ENCODE results near the gene HTT. TPM values are rescaled to one million over a fixed set of nuclear protein-coding genes. Genes with fewer than 3 reads are reported as not detected.
A peak's percentile ranks its signal among the peaks of the same experiment; 100 is the strongest.

Gene HTT
- total and polyA plus RNA-seq, 2 of the 13 experiments (the other 11 are each of a cell fraction or from before 2014, with no cell fraction given): 17.5 to 19.5 TPM

GRCh38 chr4:3262208-3263052 is 187.9 kb downstream of the HTT start:
- in situ Hi-C loops (cut with HindIII; ENCODE audit: extremely low pct_ligation_motif_present, low pct_unique_long_range_greater_than_20kb): no loop called here
- H3K9me3 ChIP-seq (ENCODE audit: low read length): no peaks in the 10 kb centered on the region
- H3K4me2 ChIP-seq (ENCODE audit: low read depth, low read length): no peak overlapping the region
- no peak overlapping the region for H2AFZ ChIP-seq (ENCODE audit: low read length)
- H3K9ac ChIP-seq (ENCODE audit: insufficient read depth, low read depth, low read length): no peak overlapping the region
- CTCF ChIA-PET (ENCODE audit: low intra/inter-chr PET ratio, low total read pairs): no interaction called here
- no peak overlapping the region for H3K27ac ChIP-seq (ENCODE audit: extremely low read length, insufficient read depth, low read length)
- no peaks in the 10 kb centered on the region for H4K20me1 ChIP-seq (ENCODE audit: insufficient read depth, low read length)
- H3K27me3 ChIP-seq (ENCODE audit: control insufficient read depth in 1 of 2, insufficient read depth in 2 of 2, low read length in 2 of 2): peaks cover 3 to 41% of the 10 kb centered on the region in 2 experiments
- BruUV-seq (replicated peaks): no TSS peak
- TF ChIP-seq HCFC1 (IDR thresholded peaks at IDR 0.05; ENCODE audit: low read depth, low read length) (no peak), IKZF4 (CRISPR knock-in tag; IDR thresholded peaks at IDR 0.05; ENCODE audit: borderline replicate concordance, low read depth, not compliant biosample characterization) (no peak), JDP2 (CRISPR knock-in tag; IDR thresholded peaks at IDR 0.05; ENCODE audit: borderline replicate concordance) (no peak), ZNF839 (CRISPR knock-in tag; IDR thresholded peaks at IDR 0.05; ENCODE audit: borderline replicate concordance) (no peak), ZNF746 (CRISPR knock-in tag; IDR thresholded peaks at IDR 0.05) (no peak)
- TF ChIP-seq, protein P1, sequence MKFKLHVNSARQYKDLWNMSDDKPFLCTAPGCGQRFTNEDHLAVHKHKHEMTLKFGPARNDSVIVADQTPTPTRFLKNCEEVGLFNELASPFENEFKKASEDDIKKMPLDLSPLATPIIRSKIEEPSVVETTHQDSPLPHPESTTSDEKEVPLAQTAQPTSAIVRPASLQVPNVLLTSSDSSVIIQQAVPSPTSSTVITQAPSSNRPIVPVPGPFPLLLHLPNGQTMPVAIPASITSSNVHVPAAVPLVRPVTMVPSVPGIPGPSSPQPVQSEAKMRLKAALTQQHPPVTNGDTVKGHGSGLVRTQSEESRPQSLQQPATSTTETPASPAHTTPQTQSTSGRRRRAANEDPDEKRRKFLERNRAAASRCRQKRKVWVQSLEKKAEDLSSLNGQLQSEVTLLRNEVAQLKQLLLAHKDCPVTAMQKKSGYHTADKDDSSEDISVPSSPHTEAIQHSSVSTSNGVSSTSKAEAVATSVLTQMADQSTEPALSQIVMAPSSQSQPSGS (CRISPR knock-in tag; IDR thresholded peaks at IDR 0.05): no peak
- H3K36me3 ChIP-seq (replicated peaks in 1 of 2; ENCODE audit: control insufficient read depth in 1 of 2, insufficient read depth in 2 of 2, low read length in 2 of 2): no peaks in the 10 kb centered on the region
- intact Hi-C loops (cut with micrococcal nuclease; ENCODE audit: unreplicated experiment): loop anchor here (10.0 kb wide), 1 partner anchor 58 kb away; no protein-coding TSS in a partner anchor
- H3K79me2 ChIP-seq (ENCODE audit: insufficient read depth, low read length): no peaks in the 10 kb centered on the region
- FAIRE-seq: no peak
- POLR2A ChIA-PET: no interaction called here
- 58% methylated on average over 18 of the region's 23 CpGs for WGBS (ENCODE audit: low lambda C conversion rate)
- H3K4me1 ChIP-seq (ENCODE audit: insufficient read depth, low read length): peaks cover 5% of the 10 kb centered on the region; the same call in 1 of the 2 replicates
- ATAC-seq: peak; percentile 15; the same call in 2 of the 3 replicates
- DNase-seq (ENCODE audit: low spot score): no peak
- H3K4me3 ChIP-seq (replicated peaks in 1 of 3; ENCODE audit: insufficient read depth in 1 of 3, low read depth in 2 of 3, low read length in 3 of 3): no peak overlapping the region

All from HepG2 (cell line).